OCI-LY7 (cell line): Measurements from ENCODE around the gene CABP1. TPM values are rescaled to one million over a fixed set of nuclear protein-coding genes. Genes with fewer than 3 reads are reported as not detected.
A peak's percentile ranks its signal among the peaks of the same experiment; 100 is the strongest.

ENCODE experiments used
- BruUV-seq: library from RNA; stranded (reverse); fragments of 400-500 nt; replicated peaks from 2 replicates; lab custom pipeline; 2021; lab: Mats Ljungman, UMichigan
- CTCF ChIA-PET: fragments of 300-600 bp; sonication (Branson Sonifier 250); formaldehyde crosslinking; loops from one replicate; lab custom pipeline; 2022; ENCODE audit warnings: antibody characterized with exemption; ENCODE audit not compliant: unreplicated experiment; lab: Charles Lee
- POLR2A ChIA-PET: fragments of 300-600 bp; sonication (Branson Sonifier 250); formaldehyde crosslinking; loops from one replicate; lab custom pipeline; 2022; ENCODE audit warnings: antibody characterized with exemption; lab: Charles Lee
- DNase-seq: peaks from one replicate; pipeline ENCODE4 v3.0.0-alpha.2; 2015; ENCODE audit warnings: low spot score
- H2AFZ ChIP-seq: fragments of 200-600 bp; sonication (generic), shearing (Covaris generic); 2 replicates; pipeline ENCODE4 v1.6.1; 2014; ENCODE audit warnings: mild to moderate bottlenecking, antibody characterized with exemption, low read length, moderate library complexity
- H3K27ac ChIP-seq: fragments of 200-600 bp; sonication (generic); 2 replicates; pipeline ENCODE4 v1.5.1; 2014; ENCODE audit warnings: mixed run types, low read depth, mild to moderate bottlenecking, moderate library complexity, low read length, inconsistent platforms; ENCODE audit not compliant: poor library complexity, severe bottlenecking
- H3K36me3 ChIP-seq: fragments of 200-600 bp; sonication (generic); 2 replicates; pipeline ENCODE4 v1.6.1; 2014; ENCODE audit warnings: mild to moderate bottlenecking, antibody characterized with exemption, low read length, moderate library complexity, mixed read lengths; ENCODE audit not compliant: insufficient read depth
- H3K4me1 ChIP-seq: fragments of 200-600 bp; sonication (generic); 2 replicates; pipeline ENCODE4 v1.5.1; 2014; ENCODE audit warnings: mild to moderate bottlenecking, low read length; ENCODE audit not compliant: insufficient read depth, poor library complexity, severe bottlenecking
- H3K4me2 ChIP-seq: fragments of 200-600 bp; sonication (generic); 2 replicates; pipeline ENCODE4 v1.6.1; 2014; ENCODE audit warnings: mild to moderate bottlenecking, low read length
- H3K4me3 ChIP-seq: fragments of 200-600 bp; sonication (generic); 2 replicates; pipeline ENCODE4 v1.5.1; 2014; ENCODE audit warnings: mild to moderate bottlenecking, low read depth, low read length; ENCODE audit not compliant: poor library complexity, severe bottlenecking
- H3K79me2 ChIP-seq: fragments of 200-600 bp; sonication (generic); 2 replicates; pipeline ENCODE4 v1.6.1; 2016; ENCODE audit warnings: low read depth, mild to moderate bottlenecking, low read length, moderate library complexity, mixed read lengths; ENCODE audit not compliant: insufficient read depth
- H3K9me2 ChIP-seq: fragments of 200-600 bp; sonication (generic); 2 replicates; pipeline ENCODE4 v1.6.1; 2016; ENCODE audit warnings: mild to moderate bottlenecking, low read length, mixed read lengths; ENCODE audit not compliant: insufficient read depth
- H3K9me3 ChIP-seq: fragments of 200-600 bp; sonication (generic); 2 replicates; pipeline ENCODE4 v1.6.1; 2014; ENCODE audit warnings: mild to moderate bottlenecking, mixed run types, low read length, mixed read lengths
- H4K20me1 ChIP-seq: fragments of 200-600 bp; sonication (generic); 2 replicates; pipeline ENCODE4 v1.6.1; 2014; ENCODE audit warnings: mild to moderate bottlenecking, antibody characterized with exemption, low read length, moderate library complexity, mixed read lengths; ENCODE audit not compliant: insufficient read depth
- EZH2phosphoT487 ChIP-seq: fragments of 200-600 bp; sonication (generic); IDR thresholded peaks from 2 replicates; pipeline ENCODE4 v1.6.1; 2018; ENCODE audit warnings: low read depth, borderline replicate concordance, mild to moderate bottlenecking, mixed run types, antibody characterized with exemption, low read length, moderate library complexity, mixed read lengths
- intact Hi-C: fragments of 100-400 bp; cut with micrococcal nuclease; formaldehyde crosslinking; loops from one replicate; pipeline ENCODE4 v1.10.0; 2022; ENCODE audit not compliant: unreplicated experiment
- total RNA-seq, 2 experiments: library from RNA; depleted of rRNA in 1 of 2; stranded (reverse); fragments of >200 nt in 1 of 2; shearing (Covaris generic) in 1 of 2; gene quantifications; 2 replicates each; pipeline ENCODE4 v1.2.3, GENCODE V29; 2014 to 2022
- TF ChIP-seq, protein P1 (sequence below): fragments of 200-600 bp; sonication (generic); conservative IDR thresholded peaks from 2 replicates; pipeline ENCODE4 v1.5.1; 2014; ENCODE audit warnings: mild to moderate bottlenecking, antibody characterized with exemption, low read length, moderate library complexity, mixed read lengths

Gene CABP1
- total RNA-seq, 2 experiments from 2014 or later: 0.79 to 3.8 TPM

DNA sequence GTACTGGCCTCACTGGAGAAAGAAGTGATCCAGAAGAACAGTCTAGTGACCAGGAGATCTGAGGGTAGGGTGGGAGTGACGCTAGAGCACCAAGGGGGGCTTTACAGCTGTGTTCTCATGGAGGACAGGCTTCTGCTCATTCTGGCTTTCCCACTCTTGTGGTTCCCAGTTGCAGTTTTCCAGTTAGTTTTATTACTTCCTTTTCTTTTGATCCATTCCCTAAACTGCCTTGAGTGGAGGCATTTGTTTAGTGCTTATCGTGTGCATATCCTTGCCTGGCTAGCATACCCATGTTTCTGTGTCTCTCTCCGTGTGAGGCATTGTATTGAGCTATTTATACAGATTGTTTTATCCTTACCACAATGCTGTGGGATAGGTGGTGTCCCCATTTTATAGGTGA, 50.6 kb downstream of the CABP1 start:
- Histone ChIP-seq H3K79me2 (peaks cover 66% of the 10 kb centered on the region), H4K20me1 (peaks cover 36% of the 10 kb centered on the region), H2AFZ (no peak overlapping the region), H3K9me3 (no peaks in the 10 kb centered on the region), H3K9me2 (no peaks in the 10 kb centered on the region), H3K4me2 (peak overlapping the region; percentile 10; the same call in 1 of the 2 replicates), H3K27ac (no peak overlapping the region), H3K36me3 (peaks cover 56% of the 10 kb centered on the region), H3K4me1 (peaks cover 22% of the 10 kb centered on the region), H3K4me3 (no peak overlapping the region)
- TF ChIP-seq, protein P1, sequence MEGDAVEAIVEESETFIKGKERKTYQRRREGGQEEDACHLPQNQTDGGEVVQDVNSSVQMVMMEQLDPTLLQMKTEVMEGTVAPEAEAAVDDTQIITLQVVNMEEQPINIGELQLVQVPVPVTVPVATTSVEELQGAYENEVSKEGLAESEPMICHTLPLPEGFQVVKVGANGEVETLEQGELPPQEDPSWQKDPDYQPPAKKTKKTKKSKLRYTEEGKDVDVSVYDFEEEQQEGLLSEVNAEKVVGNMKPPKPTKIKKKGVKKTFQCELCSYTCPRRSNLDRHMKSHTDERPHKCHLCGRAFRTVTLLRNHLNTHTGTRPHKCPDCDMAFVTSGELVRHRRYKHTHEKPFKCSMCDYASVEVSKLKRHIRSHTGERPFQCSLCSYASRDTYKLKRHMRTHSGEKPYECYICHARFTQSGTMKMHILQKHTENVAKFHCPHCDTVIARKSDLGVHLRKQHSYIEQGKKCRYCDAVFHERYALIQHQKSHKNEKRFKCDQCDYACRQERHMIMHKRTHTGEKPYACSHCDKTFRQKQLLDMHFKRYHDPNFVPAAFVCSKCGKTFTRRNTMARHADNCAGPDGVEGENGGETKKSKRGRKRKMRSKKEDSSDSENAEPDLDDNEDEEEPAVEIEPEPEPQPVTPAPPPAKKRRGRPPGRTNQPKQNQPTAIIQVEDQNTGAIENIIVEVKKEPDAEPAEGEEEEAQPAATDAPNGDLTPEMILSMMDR: no peak
- no peak for TF ChIP-seq EZH2phosphoT487
- no TSS peak for BruUV-seq
- intact Hi-C loops: no loop called here
- ChIA-PET POLR2A (interaction anchor here (0.6 kb wide), 1 partner anchor 124 kb away, joined by 3 read pairs; no protein-coding TSS in a partner anchor), CTCF (no interaction called here)
- no peak for DNase-seq

- H2AFZ ChIP-seq: no peak overlapping the region
- no peak overlapping the region for H3K4me3 ChIP-seq
- H4K20me1 ChIP-seq: peaks cover 36% of the 10 kb centered on the region
- H3K27ac ChIP-seq: no peak overlapping the region
- ChIA-PET CTCF (no interaction called here), POLR2A (interaction anchor here (0.5 kb wide), 1 partner anchor 280 kb away, joined by 5 read pairs; no protein-coding TSS in a partner anchor)
- H3K79me2 ChIP-seq: peaks cover 60% of the 10 kb centered on the region
- H3K9me2 ChIP-seq: no peaks in the 10 kb centered on the region
- intact Hi-C loops: no loop called here
- peaks cover 72% of the 10 kb centered on the region for H3K36me3 ChIP-seq
- H3K4me1 ChIP-seq: peaks cover 20% of the 10 kb centered on the region
- no peak overlapping the region for H3K4me2 ChIP-seq
- no peak for DNase-seq
- no peaks in the 10 kb centered on the region for H3K9me3 ChIP-seq
- TF ChIP-seq, protein P1: no peak
- TF ChIP-seq EZH2phosphoT487: no peak
- no TSS peak for BruUV-seq
Observed at GRCh38 chr12:120692524-120693033, 52.2 kb downstream of the CABP1 start.

DNA sequence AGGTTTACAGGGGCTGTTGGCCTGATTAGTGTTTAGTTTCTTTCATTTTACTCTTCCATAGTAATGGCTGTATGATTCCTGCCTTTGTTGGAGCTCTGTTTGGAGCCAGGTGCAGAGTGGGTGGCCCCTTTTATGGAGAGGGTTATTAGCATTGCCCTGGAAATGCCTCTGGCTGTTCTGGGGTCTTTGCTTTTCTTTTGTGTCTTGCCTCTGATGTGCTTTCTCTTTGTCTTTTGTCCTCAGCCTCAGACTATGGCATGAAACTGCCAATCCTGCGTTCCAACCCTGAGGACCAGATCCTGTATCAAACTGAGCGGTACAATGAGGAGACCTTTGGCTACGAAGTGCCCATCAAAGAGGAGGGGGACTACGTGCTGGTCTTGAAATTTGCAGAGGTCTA, 53.4 kb downstream of the CABP1 start:
- H3K4me1 ChIP-seq: peaks cover 20% of the 10 kb centered on the region
- ChIA-PET POLR2A (no interaction called here), CTCF (no interaction called here)
- BruUV-seq: no TSS peak
- H3K9me3 ChIP-seq: no peaks in the 10 kb centered on the region
- H3K4me3 ChIP-seq: no peak overlapping the region
- H3K4me2 ChIP-seq: no peak overlapping the region
- intact Hi-C loops: no loop called here
- peaks cover 27% of the 10 kb centered on the region for H4K20me1 ChIP-seq
- no peak for DNase-seq
- no peaks in the 10 kb centered on the region for H3K9me2 ChIP-seq
- H2AFZ ChIP-seq: no peak overlapping the region
- TF ChIP-seq, protein P1: no peak
- peaks cover 48% of the 10 kb centered on the region for H3K79me2 ChIP-seq
- peaks cover 85% of the 10 kb centered on the region for H3K36me3 ChIP-seq
- H3K27ac ChIP-seq: no peak overlapping the region
